ENCODE results near the gene KRTAP5-7.
"Not testable (repeated sequence)": the region's sequence is repeated elsewhere in the genome, so short reads cannot be mapped to it uniquely, and the experiment has no call there.

Gene KRTAP5-7, protein sequence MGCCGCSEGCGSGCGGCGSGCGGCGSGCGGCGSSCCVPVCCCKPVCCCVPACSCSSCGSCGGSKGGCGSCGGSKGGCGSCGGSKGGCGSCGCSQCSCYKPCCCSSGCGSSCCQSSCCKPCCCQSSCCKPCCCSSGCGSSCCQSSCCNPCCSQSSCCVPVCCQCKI

GRCh38 chr11:71526796-71527575 is at the start of gene KRTAP5-7:
Gene KRTAP5-7, plus strand, starts transcription at chr11:71527267. Its CDS starts 34 bp downstream, at chr11:71527301.
- not testable (repeated sequence) for DNase-seq (ENCODE audit: low read depth in 3 of 3, low spot score in 1 of 3)

GRCh38 chr11:71477641-71478527 is 49.2 kb upstream of the KRTAP5-7 start:
- DNase-seq (ENCODE audit: low read depth in 3 of 3, low spot score in 1 of 3), result no peak

- DNase-seq (ENCODE audit: low read depth in 3 of 3, low spot score in 1 of 3), result no peak
Measured at GRCh38 chr11:71478528-71478840, 48.6 kb upstream of the KRTAP5-7 start.

- no peak for DNase-seq (ENCODE audit: low read depth in 3 of 3, low spot score in 1 of 3)
Measured at GRCh38 chr11:71481101-71481960, 45.7 kb upstream of the KRTAP5-7 start.

- DNase-seq (ENCODE audit: low read depth in 3 of 3, low spot score in 1 of 3), result no peak
Measured at GRCh38 chr11:71482216-71482615, 44.9 kb upstream of the KRTAP5-7 start.

GRCh38 chr11:71482746-71483364 is 44.2 kb upstream of the KRTAP5-7 start:
- no peak for DNase-seq (ENCODE audit: low read depth in 3 of 3, low spot score in 1 of 3)

DNA sequence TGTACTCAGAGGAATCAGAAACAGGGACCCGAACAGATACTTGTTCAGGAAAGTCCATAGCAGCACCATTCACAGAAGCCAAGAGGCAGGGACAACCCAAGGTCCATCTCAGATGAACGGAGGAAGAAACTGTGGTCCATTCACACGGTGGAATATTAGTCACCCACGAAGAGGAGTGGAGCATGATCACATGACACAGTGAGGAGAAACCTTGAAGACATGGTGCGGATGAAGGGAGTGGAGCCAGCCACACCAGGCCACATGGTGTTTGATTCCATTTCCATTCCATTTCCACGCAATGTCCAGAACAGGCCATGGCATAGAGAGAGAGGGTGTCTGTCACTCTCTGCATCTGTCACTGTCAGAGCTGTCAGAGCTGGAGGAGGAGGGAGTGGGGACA is 43.4 kb upstream of the KRTAP5-7 start:
- DNase-seq (ENCODE audit: low read depth in 3 of 3, low spot score in 1 of 3), result no peak

DNA sequence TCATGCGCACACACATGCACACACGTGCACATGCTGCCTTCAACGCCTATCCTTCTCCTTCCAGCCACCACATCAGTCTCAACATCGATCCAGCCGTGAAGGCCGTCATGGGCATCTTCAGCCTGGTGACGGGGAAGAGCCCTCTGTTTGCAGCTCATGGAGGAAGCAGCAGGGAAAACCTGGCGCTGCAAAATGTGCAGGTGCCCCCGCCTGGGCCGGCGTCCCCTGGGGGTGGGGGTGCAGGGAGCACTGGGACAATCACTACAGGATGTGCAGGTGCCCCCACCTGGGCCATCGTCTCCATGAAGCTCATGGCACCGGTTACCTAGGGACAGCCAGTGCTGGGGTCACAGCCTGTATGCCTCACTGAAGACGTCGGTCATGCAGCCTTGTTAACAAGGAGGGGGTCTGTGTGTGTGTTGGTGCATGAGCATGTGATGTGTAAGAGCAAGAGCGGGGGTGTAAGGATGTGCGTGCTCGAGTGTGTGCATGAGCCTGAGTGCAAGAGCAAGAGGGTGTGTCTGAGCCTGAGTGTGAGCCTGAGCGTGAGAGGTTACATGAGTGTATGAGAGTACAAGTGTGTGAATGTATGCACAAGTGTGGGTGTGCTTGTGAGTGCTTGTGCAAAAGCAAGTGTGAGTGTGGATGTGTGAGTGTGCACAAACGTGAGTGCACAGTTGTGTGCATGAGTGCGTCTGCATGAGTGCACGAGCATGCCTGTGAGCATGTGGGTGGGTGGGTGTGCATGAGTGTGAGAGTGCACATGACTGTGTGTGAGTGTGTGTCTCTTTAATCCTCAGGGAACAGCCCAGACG is 42.6 kb upstream of the KRTAP5-7 start:
- no peak for DNase-seq (ENCODE audit: low read depth in 3 of 3, low spot score in 1 of 3)

DNA sequence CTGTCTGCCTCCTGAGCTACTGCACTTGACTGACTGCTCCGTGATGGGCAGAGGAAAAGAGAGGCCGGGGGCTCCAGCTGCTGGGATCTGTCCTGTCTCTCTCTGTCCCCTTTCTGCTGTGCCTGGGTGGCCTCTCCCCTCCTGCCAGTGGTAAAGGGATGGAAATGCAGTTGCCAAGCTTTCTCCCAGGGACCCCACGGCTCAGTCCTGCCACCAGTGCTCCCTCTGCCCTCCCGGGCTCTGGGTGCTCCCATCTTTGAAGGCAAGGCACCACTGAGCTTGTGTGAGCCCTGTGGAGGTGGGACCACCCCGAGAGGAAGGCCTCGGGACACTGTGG is 42.0 kb upstream of the KRTAP5-7 start:
- DNase-seq (ENCODE audit: low read depth in 3 of 3, low spot score in 1 of 3), result no peak

DNA sequence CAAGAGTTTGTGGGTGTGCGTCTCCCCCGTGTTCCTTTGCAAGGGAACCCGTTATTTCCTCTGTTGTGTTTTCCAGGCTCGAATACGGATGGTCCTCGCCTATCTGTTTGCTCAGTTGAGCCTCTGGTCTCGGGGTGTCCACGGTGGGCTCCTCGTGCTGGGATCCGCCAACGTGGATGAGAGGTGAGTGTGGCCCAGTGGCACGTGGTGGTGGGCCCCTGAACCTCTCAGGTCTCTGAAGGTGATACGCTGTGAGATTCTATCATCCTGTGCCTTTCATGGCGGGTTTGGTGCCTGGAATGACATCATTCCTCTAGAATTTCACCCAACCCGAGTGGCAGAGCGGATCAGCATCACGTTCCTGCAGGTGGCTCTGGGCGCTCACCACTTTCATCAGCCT is 41.6 kb upstream of the KRTAP5-7 start:
- DNase-seq (ENCODE audit: low read depth in 3 of 3, low spot score in 1 of 3), result no peak

- no peak for DNase-seq (ENCODE audit: low read depth in 3 of 3, low spot score in 1 of 3)
Measured at GRCh38 chr11:71486320-71486719, 40.7 kb upstream of the KRTAP5-7 start.

DNA sequence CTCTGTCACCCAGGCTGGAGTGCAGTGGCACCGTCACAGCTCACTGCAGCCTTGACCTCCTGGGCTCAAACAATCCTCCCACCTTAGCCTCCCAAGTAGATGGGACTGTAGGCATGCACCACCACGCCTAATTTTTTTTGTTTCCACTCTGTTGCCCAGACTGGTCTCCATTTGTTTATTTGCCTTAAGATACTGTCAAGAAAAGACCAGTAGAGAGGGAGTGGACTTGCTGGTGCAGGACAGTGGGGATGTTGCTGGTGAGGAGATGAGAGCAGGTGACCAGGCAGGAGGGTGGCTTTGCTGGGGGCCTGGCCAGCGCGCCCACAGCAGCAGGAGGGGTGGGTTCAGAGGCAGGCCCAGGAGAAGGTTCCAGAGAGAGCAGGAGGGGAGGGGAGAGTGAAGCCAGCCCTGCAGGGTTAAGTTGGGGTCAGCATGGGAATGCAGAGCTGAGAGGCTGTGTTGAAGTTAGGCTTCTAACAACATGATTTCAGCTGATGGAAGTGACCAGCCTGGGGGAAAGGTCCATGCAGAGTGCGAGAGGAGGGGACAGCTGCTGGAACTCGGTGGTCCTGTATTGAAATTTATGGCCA is 38.3 kb upstream of the KRTAP5-7 start:
- DNase-seq (ENCODE audit: low read depth in 3 of 3, low spot score in 1 of 3), result no peak

GRCh38 chr11:71489311-71490043 is 37.6 kb upstream of the KRTAP5-7 start:
- DNase-seq (ENCODE audit: low read depth in 3 of 3, low spot score in 1 of 3), result peak in 1 of 3 donors; percentile 45

GRCh38 chr11:71490044-71490730 is 36.9 kb upstream of the KRTAP5-7 start:
- DNase-seq (ENCODE audit: low read depth in 3 of 3, low spot score in 1 of 3), result no peak

DNA sequence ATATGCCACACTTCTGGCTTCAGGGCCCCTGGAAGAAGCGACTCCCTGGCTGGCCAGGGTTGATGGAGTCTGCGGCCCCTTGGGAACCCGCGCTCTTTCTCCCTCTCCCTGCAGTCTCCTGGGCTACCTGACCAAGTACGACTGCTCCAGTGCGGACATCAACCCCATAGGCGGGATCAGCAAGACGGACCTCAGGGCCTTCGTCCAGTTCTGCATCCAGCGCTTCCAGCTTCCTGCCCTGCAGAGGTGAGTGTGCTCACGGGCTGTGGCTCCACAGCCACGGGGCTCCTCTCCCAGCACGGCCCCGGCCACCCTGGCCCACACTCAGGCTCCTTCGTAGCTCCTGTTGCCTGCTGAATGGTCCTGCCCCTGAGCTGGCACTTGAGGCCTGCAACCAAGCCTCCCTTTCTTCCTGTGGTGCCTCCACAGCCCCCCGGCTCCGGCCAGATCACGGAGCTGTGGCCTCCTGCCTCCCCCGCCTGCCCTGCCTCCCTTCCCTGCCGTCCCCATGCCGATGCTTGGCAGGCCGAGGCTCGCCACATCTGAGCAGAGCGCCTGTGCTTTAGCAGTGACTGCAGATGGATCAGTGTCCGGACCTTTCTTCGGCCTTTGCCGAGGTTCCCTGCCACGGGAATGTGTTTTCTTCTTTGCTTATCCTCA is 36.2 kb upstream of the KRTAP5-7 start:
- DNase-seq (ENCODE audit: low read depth in 3 of 3, low spot score in 1 of 3), result no peak

DNA sequence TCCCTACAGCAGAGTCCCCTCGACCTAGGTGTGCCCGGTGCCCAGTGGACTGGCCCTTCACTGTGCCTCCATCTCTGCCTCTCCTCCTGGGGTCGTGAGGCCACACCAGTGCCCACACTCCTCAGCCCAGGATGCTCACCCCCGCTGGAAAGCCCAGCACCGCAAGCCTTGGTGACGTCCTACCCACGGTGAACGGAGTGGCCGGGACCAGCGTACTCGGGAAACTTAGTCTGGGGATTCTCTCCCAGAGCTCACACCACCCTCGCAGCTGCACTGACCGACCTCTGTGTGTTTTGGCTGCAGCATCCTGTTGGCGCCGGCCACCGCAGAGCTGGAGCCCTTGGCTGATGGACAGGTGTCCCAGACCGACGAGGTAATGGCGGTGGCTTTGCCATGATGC is 35.5 kb upstream of the KRTAP5-7 start:
- DNase-seq (ENCODE audit: low read depth in 3 of 3, low spot score in 1 of 3), result no peak

- no peak for DNase-seq (ENCODE audit: low read depth in 3 of 3, low spot score in 1 of 3)
Measured at GRCh38 chr11:71491940-71492339, 35.1 kb upstream of the KRTAP5-7 start.

All from stimulated activated CD4-positive, alpha-beta T cell treated with anti-CD3 and anti-CD28 coated beads, TNF-alpha, amount 100 ng/mL, for 1 hour (primary cell).